ENCODE data around the gene PLOD3.
"Not testable (repeated sequence)": the region's sequence is repeated elsewhere in the genome, so short reads cannot be mapped to it uniquely, and the experiment has no call there.

PLOD3 gene

GRCh38 chr7:101217388-101218235 is at the start of gene PLOD3, which contains the start of gene ZNHIT1:
PLOD3 (minus strand) TSS chr7:101217581; CDS start chr7:101217274, 307 bp downstream.
ZNHIT1 (plus strand) TSS chr7:101218165; CDS start chr7:101218196, 31 bp downstream.
- peak; percentile 89 to 97 for DNase-seq (ENCODE audit: low read depth in 1 of 2, low spot score in 1 of 2)

- DNase-seq (ENCODE audit: low read depth in 1 of 2, low spot score in 1 of 2): no peak
Observed at GRCh38 chr7:101265622-101266516, 48.5 kb upstream of the PLOD3 start.

GRCh38 chr7:101264102-101264706 is 46.8 kb upstream of the PLOD3 start:
- not testable (repeated sequence) for DNase-seq (ENCODE audit: low read depth in 1 of 2, low spot score in 1 of 2)

- no peak for DNase-seq (ENCODE audit: low read depth in 1 of 2, low spot score in 1 of 2)
Observed at GRCh38 chr7:101258243-101258731, 40.9 kb upstream of the PLOD3 start.

- no peak for DNase-seq (ENCODE audit: low read depth in 1 of 2, low spot score in 1 of 2)
Observed at GRCh38 chr7:101255796-101256195, 38.4 kb upstream of the PLOD3 start.

- not testable (repeated sequence) for DNase-seq (ENCODE audit: low read depth in 1 of 2, low spot score in 1 of 2)
Observed at GRCh38 chr7:101253199-101253598, 35.8 kb upstream of the PLOD3 start.

GRCh38 chr7:101251871-101252659 is 34.7 kb upstream of the PLOD3 start:
- DNase-seq (ENCODE audit: low read depth in 1 of 2, low spot score in 1 of 2): peak; percentile 94 to 97

GRCh38 chr7:101250324-101250723 is 32.9 kb upstream of the PLOD3 start:
- no peak for DNase-seq (ENCODE audit: low read depth in 1 of 2, low spot score in 1 of 2)

- DNase-seq (ENCODE audit: low read depth in 1 of 2, low spot score in 1 of 2): no peak
Observed at GRCh38 chr7:101248276-101248675, 30.9 kb upstream of the PLOD3 start.

GRCh38 chr7:101245147-101245668 is 27.8 kb upstream of the PLOD3 start:
- no peak for DNase-seq (ENCODE audit: low read depth in 1 of 2, low spot score in 1 of 2)

- peak; percentile 90 to 92 for DNase-seq (ENCODE audit: low read depth in 1 of 2, low spot score in 1 of 2)
Observed at GRCh38 chr7:101244375-101245146, 27.2 kb upstream of the PLOD3 start, which contains the start of gene FIS1. FIS1 (minus strand) TSS chr7:101245081; CDS start chr7:101245004, 77 bp downstream.

GRCh38 chr7:101243646-101244374 is 26.4 kb upstream of the PLOD3 start:
- no peak for DNase-seq (ENCODE audit: low read depth in 1 of 2, low spot score in 1 of 2)

- DNase-seq (ENCODE audit: low read depth in 1 of 2, low spot score in 1 of 2): no peak
Observed at GRCh38 chr7:101241443-101242349, 24.3 kb upstream of the PLOD3 start.

- DNase-seq (ENCODE audit: low read depth in 1 of 2, low spot score in 1 of 2): no peak
Observed at GRCh38 chr7:101241015-101241363, 23.6 kb upstream of the PLOD3 start.

GRCh38 chr7:101240226-101241014 is 23.0 kb upstream of the PLOD3 start:
- no peak for DNase-seq (ENCODE audit: low read depth in 1 of 2, low spot score in 1 of 2)

- no peak for DNase-seq (ENCODE audit: low read depth in 1 of 2, low spot score in 1 of 2)
Observed at GRCh38 chr7:101239951-101240220, 22.5 kb upstream of the PLOD3 start.
